ENCODE data around the gene SHROOM1. TPM values are rescaled to one million over a fixed set of nuclear protein-coding genes. Genes with fewer than 3 reads are reported as not detected.

Gene SHROOM1
- total and polyA plus RNA-seq, 2 donors (not counting 3 experiments of a cell fraction or from before 2014, with no cell fraction given): 12.8 to 20.9 TPM

DNA sequence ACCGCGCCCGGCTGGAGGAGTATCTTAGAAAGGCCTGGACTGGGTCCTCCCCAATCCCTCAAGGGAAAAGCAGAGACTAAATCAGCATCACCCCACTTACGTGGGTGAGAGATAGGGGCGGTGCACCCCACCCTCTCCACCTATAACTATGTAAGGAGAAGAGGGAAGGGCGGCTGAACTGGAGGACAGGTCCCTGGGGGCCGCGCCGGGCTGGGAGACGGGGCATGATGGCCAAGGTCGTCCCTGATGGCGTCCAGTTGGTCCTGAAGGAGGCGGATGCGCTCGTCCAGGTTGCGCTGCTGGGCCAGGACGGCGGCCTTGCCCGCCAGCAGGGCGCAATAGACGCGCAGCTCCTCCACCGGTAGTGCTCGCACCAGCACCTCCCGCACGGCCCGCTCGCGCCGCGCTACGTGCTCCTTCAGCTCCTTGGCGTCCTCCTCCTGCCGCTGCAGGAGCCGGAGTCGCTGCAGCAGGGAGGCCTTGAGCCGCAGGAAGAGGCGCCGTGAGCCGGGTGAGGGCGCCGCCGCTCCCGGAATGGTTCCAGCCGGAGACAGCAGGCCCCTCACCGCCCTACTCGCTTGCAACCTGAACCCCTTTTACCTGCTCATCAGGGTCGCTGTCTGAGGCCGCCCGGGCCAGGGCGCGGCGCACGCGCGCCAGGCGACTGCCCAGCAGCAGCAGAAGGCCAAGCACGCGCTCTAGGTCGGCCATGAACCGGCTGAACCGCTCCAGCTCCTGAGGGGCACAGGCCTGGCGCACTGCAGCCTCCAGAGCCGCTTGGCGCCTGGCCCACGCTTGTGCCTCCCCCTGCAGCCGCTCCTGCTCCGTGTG, 7.6 kb downstream of the SHROOM1 start:
- dilution Hi-C loops (cut with MboI; ENCODE audit: extremely low pct_ligation_motif_present, low sequenced_read_pairs) (no loop called here), intact Hi-C loops (cut with micrococcal nuclease) (loop anchor here (5.0 to 10.0 kb wide), 3 partner anchors 296 to 528 kb away; partner anchors contain the start of gene SLC22A4)
- H3K27ac ChIP-seq (ENCODE audit: insufficient read depth, low read depth, low read length): no peak overlapping the region
- H3K27me3 ChIP-seq (ENCODE audit: control insufficient read depth in 2 of 2, insufficient read depth in 2 of 2, low read length in 2 of 2): no peaks in the 10 kb centered on the region
- no TSS peak for BruUV-seq (replicated peaks)
- FAIRE-seq (no peak), DNase-seq (ENCODE audit: low read depth, low spot score) (no peak)
- H2AFZ ChIP-seq (ENCODE audit: low read depth, low read length): no peak overlapping the region
- no peak overlapping the region for H3K9ac ChIP-seq (replicated peaks; ENCODE audit: extremely low read depth, insufficient read depth, low read length)
- H3K36me3 ChIP-seq (ENCODE audit: control insufficient read depth in 2 of 2, extremely low read depth in 1 of 2, insufficient read depth in 2 of 2, low read length in 2 of 2): peaks cover 2 to 4% of the 10 kb centered on the region in 2 experiments
- no peaks in the 10 kb centered on the region for H4K20me1 ChIP-seq (replicated peaks; ENCODE audit: control insufficient read depth, extremely low read depth, insufficient read depth, low read length)
- H3K9me3 ChIP-seq (replicated peaks; ENCODE audit: control insufficient read depth, insufficient read depth, low read length): no peaks in the 10 kb centered on the region
- POLR2A ChIA-PET: no interaction called here
- H3K4me3 ChIP-seq (replicated peaks in 1 of 3; ENCODE audit: insufficient read depth in 1 of 3, low read depth in 1 of 3, low read length in 3 of 3): no peak overlapping the region
- CTCF ChIA-PET: interaction anchor here (1.0 to 5.9 kb wide), 3 partner anchors 68 to 317 kb away, joined by 3 to 179 read pairs (median 4); no protein-coding TSS in a partner anchor
- H3K4me2 ChIP-seq (ENCODE audit: insufficient read depth, low read length): no peak overlapping the region
- no peaks in the 10 kb centered on the region for H3K79me2 ChIP-seq (ENCODE audit: control insufficient read depth, insufficient read depth, low read length)
- H3K9me1 ChIP-seq (replicated peaks; ENCODE audit: control insufficient read depth, extremely low read depth, insufficient read depth, low read length): no peaks in the 10 kb centered on the region
- TF ChIP-seq, protein P1, sequence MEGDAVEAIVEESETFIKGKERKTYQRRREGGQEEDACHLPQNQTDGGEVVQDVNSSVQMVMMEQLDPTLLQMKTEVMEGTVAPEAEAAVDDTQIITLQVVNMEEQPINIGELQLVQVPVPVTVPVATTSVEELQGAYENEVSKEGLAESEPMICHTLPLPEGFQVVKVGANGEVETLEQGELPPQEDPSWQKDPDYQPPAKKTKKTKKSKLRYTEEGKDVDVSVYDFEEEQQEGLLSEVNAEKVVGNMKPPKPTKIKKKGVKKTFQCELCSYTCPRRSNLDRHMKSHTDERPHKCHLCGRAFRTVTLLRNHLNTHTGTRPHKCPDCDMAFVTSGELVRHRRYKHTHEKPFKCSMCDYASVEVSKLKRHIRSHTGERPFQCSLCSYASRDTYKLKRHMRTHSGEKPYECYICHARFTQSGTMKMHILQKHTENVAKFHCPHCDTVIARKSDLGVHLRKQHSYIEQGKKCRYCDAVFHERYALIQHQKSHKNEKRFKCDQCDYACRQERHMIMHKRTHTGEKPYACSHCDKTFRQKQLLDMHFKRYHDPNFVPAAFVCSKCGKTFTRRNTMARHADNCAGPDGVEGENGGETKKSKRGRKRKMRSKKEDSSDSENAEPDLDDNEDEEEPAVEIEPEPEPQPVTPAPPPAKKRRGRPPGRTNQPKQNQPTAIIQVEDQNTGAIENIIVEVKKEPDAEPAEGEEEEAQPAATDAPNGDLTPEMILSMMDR (IDR thresholded peaks at IDR 0.05; ENCODE audit: extremely low read depth in 1 of 2, insufficient read depth in 1 of 2, low read depth in 1 of 2, low read length in 2 of 2): no peak
- no peak for TF ChIP-seq POLR2A (IDR thresholded peaks at IDR 0.05; ENCODE audit: low read depth, low read length)
- no peak for TF ChIP-seq EZH2 (IDR thresholded peaks at IDR 0.05; ENCODE audit: borderline replicate concordance, low read depth, low read length, severe bottlenecking)
- TF ChIP-seq JUN (IDR thresholded peaks at IDR 0.05; ENCODE audit: borderline replicate concordance, insufficient read depth, insufficient read length, low read depth): no peak
- no peak for TF ChIP-seq MAX (IDR thresholded peaks at IDR 0.05; ENCODE audit: insufficient read depth, insufficient read length)
- TF ChIP-seq FOS (IDR thresholded peaks at IDR 0.05; ENCODE audit: borderline replicate concordance, insufficient read depth, low read length): no peak
- no peak for TF ChIP-seq POLR2AphosphoS5 (IDR thresholded peaks at IDR 0.05; ENCODE audit: insufficient read depth, low read depth, low read length)
- TF ChIP-seq GATA2 (IDR thresholded peaks at IDR 0.05; ENCODE audit: insufficient read depth, insufficient read length, low read depth, low read length): no peak
- no peak for TF ChIP-seq MYC (IDR thresholded peaks at IDR 0.05; ENCODE audit: low read depth, low read length)
- H3K4me1 ChIP-seq (ENCODE audit: control insufficient read depth, extremely low read depth, insufficient read depth, low read length): peaks cover 6% of the 10 kb centered on the region
